ENCODE results near the gene IRF3.

IRF3 gene

GRCh38 chr19:49665351-49666119, at the start of gene IRF3, which contains the start of gene BCL2L12:
Gene IRF3 (minus strand): TSS chr19:49665857. CDS start chr19:49664838, 1,019 bp downstream.
Gene BCL2L12 (plus strand): TSS chr19:49665933. CDS start chr19:49666693, 760 bp downstream.
- DNase-seq (ENCODE audit: low read depth in 2 of 2, low spot score in 1 of 2): peak; percentile 99 to 100

- no peak for DNase-seq (ENCODE audit: low read depth in 2 of 2, low spot score in 1 of 2)
These were observed 47.7 kb upstream of the IRF3 start for GRCh38 chr19:49713236-49713845.

GRCh38 chr19:49712397-49712859, 46.8 kb upstream of the IRF3 start:
- no peak for DNase-seq (ENCODE audit: low read depth in 2 of 2, low spot score in 1 of 2)

- DNase-seq (ENCODE audit: low read depth in 2 of 2, low spot score in 1 of 2): no peak
These were observed 44.8 kb upstream of the IRF3 start for GRCh38 chr19:49710372-49710951.

- no peak for DNase-seq (ENCODE audit: low read depth in 2 of 2, low spot score in 1 of 2)
These were observed 40.3 kb upstream of the IRF3 start for GRCh38 chr19:49705919-49706318.

- no peak for DNase-seq (ENCODE audit: low read depth in 2 of 2, low spot score in 1 of 2)
These were observed 39.4 kb upstream of the IRF3 start for GRCh38 chr19:49704888-49705642.

- no peak for DNase-seq (ENCODE audit: low read depth in 2 of 2, low spot score in 1 of 2)
These were observed 35.7 kb upstream of the IRF3 start for GRCh38 chr19:49701271-49701786.

GRCh38 chr19:49700563-49700962, 34.9 kb upstream of the IRF3 start:
- no peak for DNase-seq (ENCODE audit: low read depth in 2 of 2, low spot score in 1 of 2)

- DNase-seq (ENCODE audit: low read depth in 2 of 2, low spot score in 1 of 2): no peak
These were observed 33.7 kb upstream of the IRF3 start for GRCh38 chr19:49699364-49699763.

- no peak for DNase-seq (ENCODE audit: low read depth in 2 of 2, low spot score in 1 of 2)
These were observed 31.2 kb upstream of the IRF3 start for GRCh38 chr19:49696865-49697264.

GRCh38 chr19:49696115-49696514, 30.5 kb upstream of the IRF3 start:
- no peak for DNase-seq (ENCODE audit: low read depth in 2 of 2, low spot score in 1 of 2)

- DNase-seq (ENCODE audit: low read depth in 2 of 2, low spot score in 1 of 2): no peak
These were observed 26.5 kb upstream of the IRF3 start for GRCh38 chr19:49692147-49692506.

- DNase-seq (ENCODE audit: low read depth in 2 of 2, low spot score in 1 of 2): no peak
These were observed 25.8 kb upstream of the IRF3 start for GRCh38 chr19:49691243-49692146.

GRCh38 chr19:49690656-49691242, 25.1 kb upstream of the IRF3 start, which contains the start of gene CPT1C:
Gene CPT1C (plus strand): TSS chr19:49691116. CDS start chr19:49692253, 1,137 bp downstream.
- no peak for DNase-seq (ENCODE audit: low read depth in 2 of 2, low spot score in 1 of 2)

- no peak for DNase-seq (ENCODE audit: low read depth in 2 of 2, low spot score in 1 of 2)
These were observed 24.5 kb upstream of the IRF3 start for GRCh38 chr19:49690079-49690655.

- no peak for DNase-seq (ENCODE audit: low read depth in 2 of 2, low spot score in 1 of 2)
These were observed 23.7 kb upstream of the IRF3 start, which contains the start of gene ADM5 for GRCh38 chr19:49689133-49690078. Gene ADM5 (plus strand): TSS chr19:49689594. CDS start chr19:49689838, 244 bp downstream.

- DNase-seq (ENCODE audit: low read depth in 2 of 2, low spot score in 1 of 2): no peak
These were observed 23.0 kb upstream of the IRF3 start for GRCh38 chr19:49688531-49689132.
